GM18517 (cell line): ENCODE results near the gene HSD11B1.
A peak's percentile ranks its signal among the peaks of the same experiment; 100 is the strongest.

ENCODE experiments used
- ATAC-seq: cut with Tn5 transposase; IDR thresholded peaks from one replicate; pipeline ENCODE4 v1.9.1; 2021; ENCODE audit warnings: mild to moderate bottlenecking, moderate library complexity; ENCODE audit not compliant: unreplicated experiment

Gene HSD11B1

GRCh38 chr1:209723756-209724693 lies 19.4 kb downstream of the HSD11B1 start:
- ATAC-seq = no peak

DNA sequence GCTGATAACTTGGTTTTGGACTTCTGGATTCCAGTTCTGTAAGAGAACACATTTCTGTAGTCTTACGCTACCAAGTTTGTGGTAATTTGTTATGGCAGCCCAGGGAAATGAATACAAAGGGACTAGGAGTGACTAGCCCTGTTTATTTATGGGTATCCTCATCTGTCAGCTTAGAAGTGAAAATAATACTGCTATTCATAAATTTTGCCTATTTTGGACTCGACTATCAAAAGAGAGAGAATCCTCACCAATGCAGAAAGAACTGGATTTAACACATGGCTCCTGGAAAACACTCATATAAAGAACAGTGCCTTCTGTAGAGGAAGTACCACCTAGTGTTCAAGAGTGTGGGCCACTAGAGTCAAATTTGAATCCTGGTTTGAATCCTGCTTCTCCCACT lies 22.6 kb downstream of the HSD11B1 start:
- ATAC-seq = no peak

- no peak for ATAC-seq
These were observed 23.1 kb downstream of the HSD11B1 start for GRCh38 chr1:209727785-209728184.

DNA sequence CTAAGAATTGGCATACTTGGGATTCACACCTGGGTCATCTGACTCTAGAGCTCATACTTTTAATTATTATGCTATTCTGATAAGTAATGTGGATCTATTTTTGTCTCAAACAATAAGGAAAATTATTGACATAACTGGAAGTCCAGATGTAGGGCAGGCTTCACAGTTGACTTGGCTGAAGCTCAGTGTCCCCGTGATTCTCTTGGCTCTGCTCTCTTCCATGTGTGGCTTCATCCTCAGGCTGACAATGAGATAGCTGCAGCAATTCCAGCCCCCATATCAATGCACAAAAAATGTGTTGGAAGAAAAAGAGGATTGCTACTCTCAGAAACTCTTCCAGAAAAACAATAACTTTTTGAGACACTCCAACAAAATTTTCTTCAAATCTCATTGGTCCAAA lies 23.8 kb downstream of the HSD11B1 start:
- ATAC-seq = no peak

DNA sequence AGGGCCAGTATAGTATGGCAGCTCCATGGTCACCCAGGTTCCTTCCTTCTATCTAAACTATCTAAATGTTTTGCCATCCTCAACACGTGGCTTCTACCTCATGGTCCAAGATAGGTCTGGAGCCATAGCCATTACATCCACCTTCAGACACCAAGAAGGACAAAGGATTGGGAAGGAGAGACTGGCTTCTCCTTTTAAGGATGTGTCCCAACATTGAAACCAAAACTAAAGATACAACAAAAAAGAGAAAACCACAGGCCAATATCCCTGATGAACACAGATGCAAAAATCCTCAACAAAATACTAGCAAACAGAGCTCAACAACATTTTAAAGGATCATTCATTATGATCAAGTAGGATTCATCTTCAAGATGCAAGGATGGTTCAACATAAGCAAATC lies 24.8 kb downstream of the HSD11B1 start:
- ATAC-seq = no peak

GRCh38 chr1:209732725-209733124 lies 28.1 kb downstream of the HSD11B1 start:
- ATAC-seq = no peak

- ATAC-seq = no peak
These were observed 29.0 kb downstream of the HSD11B1 start for GRCh38 chr1:209733409-209734192.

DNA sequence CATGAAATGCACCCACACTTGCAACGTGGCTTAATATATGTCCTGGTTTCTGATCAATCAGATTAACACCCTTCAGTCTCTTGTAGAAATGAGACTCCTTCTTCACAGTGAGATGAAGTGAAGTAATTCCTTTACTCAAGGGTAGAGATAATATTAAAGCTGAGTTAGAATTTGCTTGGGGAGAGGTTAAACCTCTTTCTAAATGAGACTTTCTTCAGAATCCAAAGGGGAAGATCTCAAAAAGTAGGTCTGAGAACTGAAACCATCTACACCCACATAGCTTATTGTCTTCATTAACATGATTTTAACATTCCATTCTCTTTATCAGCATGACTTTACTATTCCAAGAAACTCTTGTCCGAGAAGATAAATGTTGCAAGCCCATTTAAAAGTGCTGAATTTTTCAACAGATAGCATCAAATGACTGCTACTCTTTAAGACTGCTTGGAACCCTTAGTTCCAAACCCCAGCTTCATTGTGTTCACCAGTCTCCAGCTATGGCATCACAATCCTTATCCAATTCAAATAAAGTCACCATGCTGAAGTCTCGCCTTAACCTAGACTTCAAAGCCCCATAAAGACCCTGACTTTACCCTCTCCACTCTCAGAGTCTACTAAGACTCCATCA lies 32.0 kb downstream of the HSD11B1 start:
- ATAC-seq = no peak

DNA sequence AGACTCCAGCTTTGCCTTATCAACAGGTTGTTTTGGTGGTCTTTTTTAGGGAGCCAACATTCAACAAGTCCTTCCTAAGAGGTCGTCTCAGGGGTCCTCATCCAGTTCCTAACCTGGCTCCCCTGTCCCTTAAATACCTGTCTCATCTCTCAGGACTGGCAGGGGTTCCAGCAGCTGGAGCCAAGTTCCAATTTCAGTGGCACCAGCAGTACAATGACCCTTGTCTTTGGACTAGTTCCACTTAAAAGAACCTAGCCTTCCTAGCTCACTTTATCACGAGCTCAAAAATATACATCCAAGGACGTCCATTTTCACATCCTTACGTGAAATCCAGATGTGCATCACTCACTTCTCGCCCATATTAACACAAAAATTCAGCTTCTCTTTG lies 32.5 kb downstream of the HSD11B1 start:
- ATAC-seq = no peak

DNA sequence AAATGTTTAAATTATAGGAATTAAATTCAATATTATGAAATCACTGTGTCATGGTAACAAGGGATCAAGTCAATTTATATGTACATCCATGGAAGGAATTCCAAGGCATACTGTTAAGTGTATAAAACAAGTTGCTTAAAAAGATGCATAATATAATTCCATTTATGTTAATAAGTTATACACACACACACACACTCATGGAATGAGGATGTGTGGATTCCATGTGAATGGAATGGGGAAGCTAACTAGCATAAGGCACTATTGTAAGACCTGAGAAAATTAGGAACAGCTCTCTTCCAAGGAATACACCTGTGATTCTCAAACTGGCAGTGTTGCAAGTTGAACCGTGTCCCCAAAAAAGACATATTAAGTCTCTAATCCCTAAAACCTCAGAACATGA lies 33.6 kb downstream of the HSD11B1 start:
- no peak for ATAC-seq

- ATAC-seq = no peak
These were observed 36.5 kb downstream of the HSD11B1 start for GRCh38 chr1:209741193-209741592.

- no peak for ATAC-seq
These were observed 37.2 kb downstream of the HSD11B1 start for GRCh38 chr1:209741889-209742288.

- no peak for ATAC-seq
These were observed 37.9 kb downstream of the HSD11B1 start for GRCh38 chr1:209742409-209743144.

- ATAC-seq = no peak
These were observed 38.5 kb downstream of the HSD11B1 start for GRCh38 chr1:209743145-209743482.

- ATAC-seq = no peak
These were observed 42.0 kb downstream of the HSD11B1 start for GRCh38 chr1:209746451-209747165.

GRCh38 chr1:209747580-209748262 lies 43.1 kb downstream of the HSD11B1 start:
- ATAC-seq = peak; percentile 71

DNA sequence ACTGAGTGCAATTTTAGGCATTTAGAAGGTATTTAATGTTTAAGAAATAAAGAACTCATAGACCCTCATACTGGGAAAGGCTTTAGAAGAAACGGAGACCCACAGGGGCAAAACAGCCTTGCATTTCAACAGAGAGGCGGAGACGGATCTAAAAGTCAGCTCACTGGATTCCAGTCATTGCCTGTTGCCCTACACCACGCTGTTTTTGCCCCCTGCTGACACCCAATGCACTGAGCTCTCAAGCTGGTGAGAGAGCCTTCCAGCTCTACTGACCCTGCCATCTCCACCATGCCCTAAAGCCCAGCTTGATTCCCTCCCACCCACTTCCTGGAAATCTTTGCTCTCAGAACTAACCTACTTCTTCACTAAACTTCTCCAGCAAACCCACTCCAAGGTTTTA lies 44.0 kb downstream of the HSD11B1 start:
- no peak for ATAC-seq

DNA sequence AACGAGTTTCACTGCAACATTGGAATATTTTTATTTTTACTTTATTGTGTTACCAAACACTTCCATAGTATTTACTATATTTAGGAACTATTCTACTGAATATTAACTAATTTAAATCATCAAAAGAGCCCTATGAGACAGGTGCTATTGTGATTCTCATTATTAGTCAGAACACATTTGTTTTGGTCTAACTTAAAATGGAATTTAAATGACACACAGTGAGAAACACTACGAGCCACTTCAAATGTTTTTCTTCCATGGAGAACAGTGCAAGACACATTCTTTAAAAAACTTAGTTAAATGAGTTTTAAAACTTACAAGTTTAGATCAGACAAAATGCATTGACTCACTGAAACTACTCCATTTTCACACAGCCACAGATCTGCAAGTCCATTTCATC lies 44.6 kb downstream of the HSD11B1 start:
- no peak for ATAC-seq

- no peak for ATAC-seq
These were observed 45.2 kb downstream of the HSD11B1 start for GRCh38 chr1:209749670-209750323.
